Measurements from ENCODE around the gene TCF4.

DNA sequence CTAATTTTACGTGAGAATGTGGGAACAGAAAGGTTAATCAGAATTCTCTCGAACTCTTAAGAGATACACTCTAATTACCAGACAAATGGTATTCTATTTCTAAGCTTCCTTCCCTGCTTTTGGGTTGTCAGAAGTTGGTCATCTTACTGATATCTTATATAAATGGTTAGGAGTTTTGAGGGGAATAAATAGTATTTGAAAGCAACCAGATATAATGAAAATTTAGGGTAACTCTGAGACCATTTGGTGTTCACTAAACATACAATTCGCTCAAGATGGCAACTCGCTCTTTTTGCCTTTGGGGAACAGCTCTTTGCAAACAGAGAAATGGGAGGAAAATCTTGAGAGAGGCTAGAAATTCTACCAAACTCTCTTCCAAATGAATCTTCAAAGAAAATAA is 250.9 kb downstream of the TCF4 start:
- TF ChIP-seq, protein P1, sequence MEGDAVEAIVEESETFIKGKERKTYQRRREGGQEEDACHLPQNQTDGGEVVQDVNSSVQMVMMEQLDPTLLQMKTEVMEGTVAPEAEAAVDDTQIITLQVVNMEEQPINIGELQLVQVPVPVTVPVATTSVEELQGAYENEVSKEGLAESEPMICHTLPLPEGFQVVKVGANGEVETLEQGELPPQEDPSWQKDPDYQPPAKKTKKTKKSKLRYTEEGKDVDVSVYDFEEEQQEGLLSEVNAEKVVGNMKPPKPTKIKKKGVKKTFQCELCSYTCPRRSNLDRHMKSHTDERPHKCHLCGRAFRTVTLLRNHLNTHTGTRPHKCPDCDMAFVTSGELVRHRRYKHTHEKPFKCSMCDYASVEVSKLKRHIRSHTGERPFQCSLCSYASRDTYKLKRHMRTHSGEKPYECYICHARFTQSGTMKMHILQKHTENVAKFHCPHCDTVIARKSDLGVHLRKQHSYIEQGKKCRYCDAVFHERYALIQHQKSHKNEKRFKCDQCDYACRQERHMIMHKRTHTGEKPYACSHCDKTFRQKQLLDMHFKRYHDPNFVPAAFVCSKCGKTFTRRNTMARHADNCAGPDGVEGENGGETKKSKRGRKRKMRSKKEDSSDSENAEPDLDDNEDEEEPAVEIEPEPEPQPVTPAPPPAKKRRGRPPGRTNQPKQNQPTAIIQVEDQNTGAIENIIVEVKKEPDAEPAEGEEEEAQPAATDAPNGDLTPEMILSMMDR (IDR thresholded peaks at IDR 0.05): no peak
- TF ChIP-seq POLR2AphosphoS5 (IDR thresholded peaks at IDR 0.05) (no peak), POLR2A (IDR thresholded peaks at IDR 0.05) (no peak)
